H1 (cell line): ENCODE results near the gene VDAC2. TPM values are rescaled to one million over a fixed set of nuclear protein-coding genes. Genes with fewer than 3 reads are reported as not detected.

Source experiments
- CTCF ChIA-PET: fragments of 300-600 bp; sonication (Branson Sonifier 250); formaldehyde crosslinking; loops from one replicate; lab custom pipeline; 2021; ENCODE audit not compliant: partially characterized antibody; lab: Charles Lee
- POLR2A ChIA-PET: fragments of 300-600 bp; sonication (Branson Sonifier 250); formaldehyde crosslinking; loops from one replicate; lab custom pipeline; 2021; ENCODE audit warnings: inconsistent platforms; ENCODE audit not compliant: partially characterized antibody; lab: Charles Lee
- DNase-seq, 2 experiments: peaks; one replicate each; pipeline versions ENCODE4 v3.0.0 to v3.0.0-alpha.2; 2010 to 2022; ENCODE audit warnings: low spot score in 2 of 2, low read depth in 1 of 2, mixed read lengths in 1 of 2
- FAIRE-seq: peaks from 2 replicates; lab custom pipeline; 2011; peaks lifted over from hg19 to GRCh38; lab: Jason Lieb, UNC
- H2AFZ ChIP-seq: 2 replicates; pipeline ENCODE4 v1.8.1; 2012; ENCODE audit warnings: low read length, inconsistent platforms
- H2AK5ac ChIP-seq: 2 replicates; pipeline ENCODE4 v1.6.1; 2013; ENCODE audit warnings: low read depth, low read length
- H2BK120ac ChIP-seq: replicated peaks from 2 replicates; pipeline ENCODE3; 2013; ENCODE audit warnings: low read depth, low read length, inconsistent platforms
- H2BK12ac ChIP-seq: 2 replicates; pipeline ENCODE4 v1.6.1; 2013; ENCODE audit warnings: low read depth, low read length
- H2BK15ac ChIP-seq: 2 replicates; pipeline ENCODE4 v1.6.1; 2013; ENCODE audit warnings: low read length
- H2BK20ac ChIP-seq: 2 replicates; pipeline ENCODE4 v1.6.1; 2013; ENCODE audit warnings: low read length
- H2BK5ac ChIP-seq: 2 replicates; pipeline ENCODE4 v1.6.1; 2013; ENCODE audit warnings: low read depth, low read length
- H3K14ac ChIP-seq: 2 replicates; pipeline ENCODE4 v1.6.1; 2013; ENCODE audit warnings: inconsistent platforms; ENCODE audit not compliant: insufficient read length
- H3K18ac ChIP-seq: 2 replicates; pipeline ENCODE4 v1.6.1; 2013; ENCODE audit warnings: low read length; ENCODE audit errors: extremely low read depth
- H3K23ac ChIP-seq: 2 replicates; pipeline ENCODE4 v1.6.1; 2013; ENCODE audit warnings: inconsistent platforms; ENCODE audit not compliant: insufficient read length
- H3K23me2 ChIP-seq: 2 replicates; pipeline ENCODE4 v1.6.1; 2013; ENCODE audit warnings: low read depth, low read length
- H3K27ac ChIP-seq: 2 replicates; pipeline ENCODE4 v1.6.1; 2011; ENCODE audit warnings: low read depth, low read length, inconsistent platforms
- H3K27me3 ChIP-seq, 4 experiments: replicated peaks in 1 of 4; 1 replicate in 1 of 4; 2 replicates in 3 of 4; pipeline versions ENCODE4 v1.6.1 to v1.8.1; 2011 to 2013; ENCODE audit warnings: low read length in 3 of 4, mild to moderate bottlenecking in 3 of 4, inconsistent platforms in 2 of 4, mixed read lengths in 2 of 4, moderate library complexity in 1 of 4; ENCODE audit not compliant: control insufficient read depth in 3 of 4, insufficient read depth in 3 of 4; ENCODE audit errors: extremely low read depth in 1 of 4
- H3K36me3 ChIP-seq, 4 experiments: 2 replicates each; pipeline versions ENCODE4 v1.6.1 to v1.8.1; 2011 to 2013; ENCODE audit warnings: mild to moderate bottlenecking in 4 of 4, low read length in 3 of 4, moderate library complexity in 2 of 4, control low read depth in 1 of 4, inconsistent platforms in 1 of 4; ENCODE audit not compliant: insufficient read depth in 4 of 4, control insufficient read depth in 2 of 4
- H3K4ac ChIP-seq: replicated peaks from 2 replicates; pipeline ENCODE3; 2013; ENCODE audit warnings: low read length, low read depth, mixed read lengths, inconsistent platforms; ENCODE audit not compliant: insufficient read length
- H3K4me1 ChIP-seq, 4 experiments: replicated peaks in 1 of 4; 1 replicate in 1 of 4; 2 replicates in 3 of 4; pipeline versions ENCODE4 v1.6.1 to v1.8.1; 2011 to 2013; ENCODE audit warnings: low read length in 3 of 4, inconsistent platforms in 2 of 4, mixed read lengths in 1 of 4; ENCODE audit not compliant: insufficient read depth in 4 of 4, control insufficient read depth in 3 of 4
- H3K4me2 ChIP-seq, 2 experiments: 2 replicates each; pipeline versions ENCODE4 v1.6.1 to v1.8.1; 2011 to 2013; ENCODE audit warnings: low read depth in 2 of 2, low read length in 2 of 2, control low read depth in 1 of 2, inconsistent platforms in 1 of 2, mild to moderate bottlenecking in 1 of 2; ENCODE audit not compliant: insufficient read depth in 1 of 2
- H3K4me3 ChIP-seq, 4 experiments: fragments of 200-600, 300-600 bp in 1 of 4; sonication (generic), shearing (Covaris generic), sonication (Bioruptor Twin) in 1 of 4; 2 replicates each; pipeline versions ENCODE4 v1.5.1 to v1.8.1; 2011 to 2016; ENCODE audit warnings: low read length in 4 of 4, low read depth in 3 of 4, control low read depth in 2 of 4, inconsistent platforms in 2 of 4, mild to moderate bottlenecking in 2 of 4, mixed read lengths in 1 of 4, moderate library complexity in 1 of 4; ENCODE audit not compliant: insufficient read depth in 2 of 4; ENCODE audit errors: extremely low read depth in 1 of 4
- H3K56ac ChIP-seq: replicated peaks from 2 replicates; pipeline ENCODE3; 2013; ENCODE audit warnings: low read depth, mild to moderate bottlenecking, mixed read lengths, low read length, inconsistent platforms; ENCODE audit not compliant: insufficient read length
- H3K79me1 ChIP-seq: 2 replicates; pipeline ENCODE4 v1.6.1; 2013; ENCODE audit warnings: low read depth, low read length, control low read depth
- H3K79me2 ChIP-seq, 2 experiments: 2 replicates each; pipeline versions ENCODE4 v1.6.1 to v1.8.1; 2012 to 2013; ENCODE audit warnings: low read length in 2 of 2, mild to moderate bottlenecking in 2 of 2, inconsistent platforms in 1 of 2; ENCODE audit not compliant: insufficient read depth in 2 of 2, control insufficient read depth in 1 of 2
- H3K9ac ChIP-seq, 4 experiments: replicated peaks in 1 of 4; 1 replicate in 1 of 4; 2 replicates in 3 of 4; pipeline versions ENCODE4 v1.6.1 to v1.8.1; 2011 to 2013; ENCODE audit warnings: low read depth in 3 of 4, low read length in 3 of 4, control low read depth in 2 of 4, mild to moderate bottlenecking in 2 of 4, moderate library complexity in 2 of 4, inconsistent platforms in 1 of 4; ENCODE audit errors: extremely low read depth in 1 of 4
- H3K9me3 ChIP-seq, 2 experiments: 2 replicates each; pipeline versions ENCODE4 v1.6.1 to v1.8.1; 2012 to 2013; ENCODE audit warnings: mild to moderate bottlenecking in 2 of 2, moderate library complexity in 2 of 2, control low read depth in 1 of 2, inconsistent platforms in 1 of 2, low read depth in 1 of 2, low read length in 1 of 2, mixed read lengths in 1 of 2; ENCODE audit not compliant: insufficient read depth in 2 of 2
- H4K20me1 ChIP-seq, 2 experiments: replicated peaks in 1 of 2; 2 replicates each; pipeline versions ENCODE3 to v1.8.1; 2011 to 2013; ENCODE audit warnings: inconsistent platforms in 2 of 2, low read length in 2 of 2, mild to moderate bottlenecking in 1 of 2; ENCODE audit not compliant: insufficient read depth in 2 of 2, control insufficient read depth in 1 of 2
- H4K5ac ChIP-seq: 2 replicates; pipeline ENCODE4 v1.6.1; 2013; ENCODE audit warnings: low read length, low read depth, mixed read lengths, inconsistent platforms; ENCODE audit not compliant: insufficient read length
- H4K8ac ChIP-seq: 2 replicates; pipeline ENCODE4 v1.8.0; 2013; ENCODE audit warnings: mild to moderate bottlenecking, moderate library complexity, low read length, inconsistent platforms; ENCODE audit not compliant: insufficient read depth; ENCODE audit errors: extremely low read depth
- H4K91ac ChIP-seq: replicated peaks from 2 replicates; pipeline ENCODE3; 2013; ENCODE audit warnings: low read length, mixed read lengths, inconsistent platforms; ENCODE audit not compliant: insufficient read length
- BACH1 ChIP-seq: IDR thresholded peaks from 2 replicates; pipeline ENCODE4 v1.6.1; 2012; ENCODE audit warnings: low read length, improper control_type of control experiment
- BRCA1 ChIP-seq: IDR thresholded peaks from 2 replicates; pipeline ENCODE4 v1.6.1; 2012; ENCODE audit warnings: low read depth, low read length, improper control_type of control experiment
- CREB1 ChIP-seq: IDR thresholded peaks from 2 replicates; pipeline ENCODE4 v1.6.1; 2012; ENCODE audit warnings: inconsistent platforms
- HDAC2 ChIP-seq, 2 experiments: fragments of 300-600 bp in 1 of 2; sonication (generic) in 1 of 2; IDR thresholded peaks; 2 replicates each; pipeline ENCODE4 v1.6.1; 2011 to 2012; ENCODE audit warnings: low read depth in 2 of 2, low read length in 2 of 2, mild to moderate bottlenecking in 2 of 2, moderate library complexity in 2 of 2, borderline replicate concordance in 1 of 2, inconsistent platforms in 1 of 2
- HDAC6 ChIP-seq: IDR thresholded peaks from one replicate; pipeline ENCODE4 v1.7.1; 2012; ENCODE audit warnings: low read depth, mild to moderate bottlenecking, inconsistent platforms, low read length, moderate library complexity
- NANOG ChIP-seq: IDR thresholded peaks from 2 replicates; pipeline ENCODE4 v1.6.1; 2011; ENCODE audit warnings: low read length, low read depth, mild to moderate bottlenecking, inconsistent platforms; ENCODE audit not compliant: insufficient read depth, poor library complexity, severe bottlenecking
- POLR2A ChIP-seq, 2 experiments: IDR thresholded peaks; 1 replicate in 1 of 2; 2 replicates in 1 of 2; pipeline ENCODE4 v1.6.1; 2011; ENCODE audit warnings: low read depth in 2 of 2, low read length in 2 of 2, mild to moderate bottlenecking in 2 of 2; ENCODE audit errors: control extremely low read depth in 1 of 2
- SP4 ChIP-seq: IDR thresholded peaks from 2 replicates; pipeline ENCODE4 v1.6.1; 2012; ENCODE audit warnings: low read length, inconsistent platforms
- TCF12 ChIP-seq: IDR thresholded peaks from 2 replicates; pipeline ENCODE4 v1.6.1; 2011; ENCODE audit warnings: low read depth, mild to moderate bottlenecking, low read length
- WGBS, 2 experiments: shearing (Covaris generic) in 1 of 2; methylation state at CpG; one replicate each; pipeline versions ENCODE4 v1.1.6 to v1.1.7; 2013 to 2015; ENCODE audit warnings: low lambda C conversion rate in 2 of 2, mixed read lengths in 2 of 2, inconsistent platforms in 1 of 2, low coverage in 1 of 2, missing lambda C conversion rate in 1 of 2; ENCODE audit not compliant: insufficient replicate concordance in 2 of 2, insufficient coverage in 1 of 2, insufficient read length in 1 of 2; ENCODE audit errors: extremely low coverage in 1 of 2, missing lambda C conversion rate in 1 of 2; 5-methylcytosine and 5-hydroxymethylcytosine counted together
- polyA plus RNA-seq, 7 experiments: library from polyadenylated mRNA; depleted of rRNA in 3 of 7; stranded (reverse) in 5 of 7; unstranded in 2 of 7; fragments of >200 nt in 5 of 7; fragments of 200-250 nt in 2 of 7; gene quantifications; 1 replicate in 5 of 7; 2 replicates in 1 of 7; 4 replicates in 1 of 7; pipeline versions ENCODE4 v1.2.1 to v1.2.3, GENCODE V29; 2011 to 2013; ENCODE audit warnings: missing spikeins in 2 of 7, mixed read lengths in 2 of 7
- total RNA-seq: library from RNA; stranded (reverse); fragmentation: NEBNext Ultra II Directional; extraction: Animal tissue kit (Norgen Biotek cat#: 25700); gene quantifications from 2 replicates; pipeline ENCODE4 v1.2.1, GENCODE V29; 2021

The VDAC2 gene
- total and polyA plus RNA-seq, 2 of the 8 experiments (the other 6 are each of a cell fraction or from before 2014, with no cell fraction given) = 89.8 to 284 TPM

GRCh38 chr10:75207079-75207856, 3.3 kb upstream of the VDAC2 start:
- H4K91ac ChIP-seq = no peak overlapping the region
- no peak overlapping the region for H3K14ac ChIP-seq
- no peak overlapping the region for H3K18ac ChIP-seq
- CTCF ChIA-PET = interaction anchor here (0.6 to 11.0 kb wide), 7 partner anchors 10 to 242 kb away, joined by 4 to 128 read pairs (median 7); partner anchors contain the start of gene COMTD1
- no peak overlapping the region; the same call in 1 of the 2 replicates for H2BK12ac ChIP-seq
- peaks cover 10% of the 10 kb centered on the region for H3K23me2 ChIP-seq
- no peak overlapping the region for H2BK15ac ChIP-seq
- H3K4me3 ChIP-seq = no peak overlapping the region
- H3K27ac ChIP-seq = no peak overlapping the region
- H2AFZ ChIP-seq = no peak overlapping the region
- no peaks in the 10 kb centered on the region for H3K9me3 ChIP-seq
- peaks cover 0 to 6% (median under 1%) of the 10 kb centered on the region in 4 experiments; a peak in 2 of 8 replicates for H3K36me3 ChIP-seq
- H3K27me3 ChIP-seq = no peaks in the 10 kb centered on the region
- H3K4me2 ChIP-seq = peak overlapping the region in 1 of 2 experiments; percentile 22; a peak in 1 of 4 replicates
- H3K4ac ChIP-seq = no peak overlapping the region
- H3K79me1 ChIP-seq = no peaks in the 10 kb centered on the region
- no peak overlapping the region for H3K23ac ChIP-seq
- H3K9ac ChIP-seq = no peak overlapping the region
- peaks cover 12 to 16% of the 10 kb centered on the region in 2 experiments for H3K79me2 ChIP-seq
- H3K4me1 ChIP-seq = peaks cover 3 to 18% (median 9%) of the 10 kb centered on the region in 4 experiments
- H4K8ac ChIP-seq = no peak overlapping the region
- no peak overlapping the region for H2BK20ac ChIP-seq
- no peak for DNase-seq
- WGBS, 2 experiments = 81% methylated on average over 13 of the region's 13 CpGs; no CpG with 5 or more reads in 1 of the 2 experiments
- H4K5ac ChIP-seq = no peak overlapping the region
- no peak overlapping the region for H2BK120ac ChIP-seq
- H4K20me1 ChIP-seq = peaks cover 0 to 8% of the 10 kb centered on the region in 2 experiments
- no peak for FAIRE-seq
- TF ChIP-seq BACH1 (no peak), TCF12 (no peak), BRCA1 (no peak), NANOG (no peak), CREB1 (no peak), SP4 (no peak), HDAC2 (IDR thresholded peaks at IDR 0.05; ENCODE audit: borderline replicate concordance in 1 of 2, low read depth in 2 of 2, low read length in 2 of 2) (no peak), HDAC6 (no peak), POLR2A (IDR thresholded peaks at IDR 0.05; ENCODE audit: control extremely low read depth in 1 of 2, low read depth in 2 of 2, low read length in 2 of 2) (no peak)
- no peak overlapping the region for H2AK5ac ChIP-seq
- no peak overlapping the region for H3K56ac ChIP-seq
- POLR2A ChIA-PET = interaction anchor here (0.7 to 36.7 kb wide), 4 partner anchors 9 to 23 kb away, joined by 3 to 801 read pairs (median 5); partner anchors contain the start of gene COMTD1
- peak overlapping the region; percentile 36; the same call in 1 of the 2 replicates for H2BK5ac ChIP-seq
